RCC 7860 (cell line): ENCODE data around the gene TNNI2.
"Not testable (repeated sequence)": the region's sequence is repeated elsewhere in the genome, so short reads cannot be mapped to it uniquely, and the experiment has no call there.

Experiments
- DNase-seq: peaks from one replicate; pipeline ENCODE4 v3.0.0-alpha.2; 2015; ENCODE audit warnings: low spot score
- FAIRE-seq: peaks from 2 replicates; lab custom pipeline; 2012; peaks lifted over from hg19 to GRCh38; lab: Jason Lieb, UNC

The TNNI2 gene

DNA sequence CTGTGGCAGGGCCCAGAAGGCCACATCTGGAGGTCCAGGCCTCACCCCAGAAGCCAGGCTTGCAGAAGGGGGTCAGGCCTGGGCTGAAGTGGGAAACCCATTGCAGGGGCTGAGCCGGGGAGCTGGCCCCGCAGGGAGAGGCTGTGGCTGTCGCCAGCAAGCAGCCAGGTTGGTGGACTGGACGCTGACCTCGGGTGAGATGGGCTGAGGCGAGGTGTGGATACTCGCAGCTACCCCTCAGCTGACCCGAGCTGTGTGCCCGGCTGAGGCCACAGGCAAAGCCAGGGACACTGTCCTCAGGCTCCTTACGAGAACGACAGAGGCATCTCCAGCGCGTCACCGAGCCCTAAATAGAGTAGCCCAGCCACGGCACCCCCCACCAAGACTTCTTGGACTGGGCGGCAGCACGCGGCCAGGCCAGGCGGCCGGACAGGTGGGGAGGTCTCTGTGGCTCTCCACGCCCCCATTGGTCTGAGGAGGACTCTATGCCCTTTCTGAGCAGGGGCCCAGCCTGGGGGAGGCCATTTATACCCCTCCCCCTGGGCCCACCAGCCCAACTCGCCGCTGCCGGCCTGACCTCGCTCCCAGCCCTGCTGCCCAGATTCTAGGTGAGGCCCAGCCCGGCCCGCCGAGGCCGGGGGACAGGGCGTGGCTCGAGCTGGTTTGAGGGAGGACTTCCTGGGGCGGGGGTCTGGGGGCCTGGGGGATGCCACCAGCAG, at the start of gene TNNI2:
Gene TNNI2, plus strand, starts transcription at position 556 of the 719 bp plus-strand sequence. CDS start 716 bp downstream, outside the sequence.
- FAIRE-seq (no peak), DNase-seq (no peak)

DNA sequence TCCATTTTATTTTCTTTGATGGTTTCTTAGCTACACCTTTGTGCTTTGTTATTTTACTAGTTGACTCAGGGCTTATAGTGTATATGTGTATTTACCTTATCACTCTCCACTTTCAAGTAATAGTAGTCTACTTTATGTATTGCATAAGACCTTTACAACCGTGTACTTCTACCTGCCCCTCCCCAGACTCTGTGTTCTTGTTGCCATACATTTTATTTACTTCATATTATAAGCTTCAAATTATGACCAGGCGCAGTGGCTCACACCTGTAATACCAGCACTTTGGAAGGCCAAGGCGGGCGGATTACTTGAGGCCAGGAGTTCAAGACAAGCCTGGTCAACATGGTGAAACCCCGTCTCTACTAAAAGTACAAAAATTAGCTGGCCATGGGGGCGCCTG, 46.9 kb upstream of the TNNI2 start:
- DNase-seq (no peak), FAIRE-seq (no peak)

- no peak for DNase-seq
- FAIRE-seq = no peak
These were observed 46.3 kb upstream of the TNNI2 start for GRCh38 chr11:1792461-1792860.

GRCh38 chr11:1793081-1793480, 45.7 kb upstream of the TNNI2 start:
- no peak for DNase-seq
- no peak for FAIRE-seq

GRCh38 chr11:1796413-1797011, 42.3 kb upstream of the TNNI2 start:
- DNase-seq (no peak), FAIRE-seq (no peak)

GRCh38 chr11:1797391-1798125, 41.2 kb upstream of the TNNI2 start:
- DNase-seq (no peak), FAIRE-seq (no peak)

- FAIRE-seq (no peak), DNase-seq (no peak)
These were observed 35.5 kb upstream of the TNNI2 start for GRCh38 chr11:1803246-1803645.

DNA sequence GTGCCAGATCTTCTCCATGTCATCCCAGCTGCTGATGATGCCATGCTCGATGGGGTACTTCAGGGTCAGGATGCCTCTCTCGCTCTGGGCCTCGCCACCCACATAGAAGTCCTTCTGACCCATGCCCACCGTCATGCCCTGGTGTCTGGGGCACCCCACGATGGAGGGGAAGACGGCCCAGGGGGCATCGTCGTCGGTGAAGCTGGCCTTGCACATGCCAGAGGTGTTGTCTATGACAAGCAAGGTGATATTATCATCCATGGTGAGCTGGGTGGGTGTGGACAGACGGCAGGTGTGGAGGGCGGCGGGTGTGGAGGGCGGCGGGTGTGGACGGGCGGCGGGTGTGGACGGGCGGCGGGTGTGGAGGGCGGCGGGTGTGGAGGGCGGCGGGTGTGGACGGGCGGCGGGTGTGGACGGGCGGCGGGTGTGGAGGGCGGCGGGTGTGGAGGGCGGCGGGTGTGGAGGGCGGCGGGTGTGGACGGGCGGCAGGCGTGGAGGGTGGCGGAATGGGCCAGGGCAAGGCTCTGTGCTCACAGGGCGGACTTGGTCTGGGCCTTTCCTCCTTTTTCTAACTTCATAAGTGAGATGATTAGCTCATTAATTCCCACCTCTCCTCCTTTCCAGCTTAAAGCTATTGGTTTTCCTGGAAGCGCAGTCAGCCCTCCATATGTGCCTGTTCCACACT, 34.8 kb upstream of the TNNI2 start:
- DNase-seq, FAIRE-seq: not testable (repeated sequence)

DNA sequence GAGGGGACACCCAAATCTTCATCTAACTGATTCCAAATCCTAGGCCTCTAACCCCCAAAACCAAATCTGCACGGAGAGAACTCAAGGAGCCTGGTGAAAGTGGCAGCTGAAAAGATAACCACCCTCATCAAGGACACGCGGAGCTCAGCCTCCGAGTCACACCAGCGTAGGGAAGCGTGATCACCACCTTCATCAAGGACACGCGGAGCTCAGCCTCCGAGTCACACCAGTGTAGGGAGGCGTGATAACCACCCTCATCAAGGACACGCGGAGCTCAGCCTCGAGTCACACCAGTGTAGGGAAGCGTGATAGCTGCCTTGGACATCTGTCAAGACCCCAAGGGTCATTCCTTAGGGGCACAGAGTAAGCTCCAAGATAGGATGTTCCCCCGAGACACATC, 33.3 kb upstream of the TNNI2 start:
- no peak for FAIRE-seq
- no peak for DNase-seq

GRCh38 chr11:1807264-1807995, 31.4 kb upstream of the TNNI2 start:
- DNase-seq (no peak), FAIRE-seq (no peak)

DNA sequence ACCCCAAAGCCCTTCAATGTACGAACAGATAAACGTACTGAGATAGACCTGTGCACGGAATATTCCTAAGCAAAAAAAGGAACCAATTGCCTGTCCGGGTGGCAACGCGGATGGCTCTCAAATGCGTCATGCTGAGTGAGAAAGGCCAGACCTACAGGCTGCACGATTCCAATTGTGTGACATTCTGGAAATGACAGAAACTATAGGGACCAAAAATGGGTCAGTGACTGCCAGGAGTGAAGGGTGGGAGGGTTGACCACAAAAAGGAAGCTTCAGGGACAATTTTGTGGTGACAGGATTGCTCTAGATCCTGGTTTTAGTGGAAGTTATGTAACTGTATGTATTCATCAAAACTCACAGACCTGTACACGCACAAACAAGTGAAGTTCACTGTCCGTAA, 28.0 kb upstream of the TNNI2 start:
- FAIRE-seq = no peak
- DNase-seq = no peak

GRCh38 chr11:1812274-1812673, 26.5 kb upstream of the TNNI2 start:
- no peak for DNase-seq
- no peak for FAIRE-seq

GRCh38 chr11:1812801-1813200, 26.0 kb upstream of the TNNI2 start:
- DNase-seq (no peak), FAIRE-seq (no peak)

- FAIRE-seq, DNase-seq: not testable (repeated sequence)
These were observed 25.4 kb upstream of the TNNI2 start for GRCh38 chr11:1813356-1813755.

DNA sequence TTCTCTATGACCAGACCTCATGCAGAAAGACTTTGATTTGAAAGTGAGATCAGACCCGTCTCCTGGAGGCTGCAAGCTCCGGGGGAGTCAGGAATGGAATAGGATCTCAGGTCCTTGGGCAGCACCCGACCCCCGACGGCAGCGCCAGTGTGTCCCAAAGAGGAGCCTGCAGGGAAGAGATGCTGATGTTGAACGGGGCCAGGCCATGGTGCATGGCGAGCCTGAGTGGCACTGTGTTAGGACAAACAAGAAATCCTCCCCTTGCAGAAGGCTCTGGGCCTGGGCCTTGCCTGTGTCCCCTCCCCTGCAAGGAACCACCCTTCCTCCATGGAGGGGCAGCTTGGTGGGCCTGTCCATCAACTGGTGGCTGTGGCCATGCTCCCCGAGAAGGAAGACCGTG, 24.1 kb upstream of the TNNI2 start:
- FAIRE-seq (no peak), DNase-seq (no peak)

- DNase-seq (no peak), FAIRE-seq (no peak)
These were observed 23.5 kb upstream of the TNNI2 start for GRCh38 chr11:1815311-1815710.

GRCh38 chr11:1815751-1816150, 23.0 kb upstream of the TNNI2 start:
- no peak for DNase-seq
- FAIRE-seq = no peak

GRCh38 chr11:1817000-1817399, 21.8 kb upstream of the TNNI2 start:
- no peak for FAIRE-seq
- DNase-seq = no peak

DNA sequence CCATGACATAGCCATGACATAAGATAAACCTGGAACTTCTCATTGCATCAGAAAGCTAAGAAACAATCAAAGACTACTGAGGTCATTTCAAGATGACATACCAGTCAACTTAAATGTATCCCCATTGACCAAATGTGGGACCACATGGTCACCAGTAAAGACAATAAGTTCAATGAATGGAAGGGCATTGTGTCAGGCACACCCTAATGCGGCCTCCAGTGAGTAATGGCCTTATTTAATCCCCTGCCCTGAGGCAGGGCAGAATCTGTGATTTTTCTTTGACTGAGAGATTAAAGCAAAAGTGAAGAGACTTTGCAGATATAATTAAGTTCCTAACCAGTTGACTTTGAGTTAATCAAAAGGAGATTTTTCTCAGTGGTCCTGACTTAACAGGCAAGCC, 21.3 kb upstream of the TNNI2 start:
- DNase-seq = no peak
- no peak for FAIRE-seq

DNA sequence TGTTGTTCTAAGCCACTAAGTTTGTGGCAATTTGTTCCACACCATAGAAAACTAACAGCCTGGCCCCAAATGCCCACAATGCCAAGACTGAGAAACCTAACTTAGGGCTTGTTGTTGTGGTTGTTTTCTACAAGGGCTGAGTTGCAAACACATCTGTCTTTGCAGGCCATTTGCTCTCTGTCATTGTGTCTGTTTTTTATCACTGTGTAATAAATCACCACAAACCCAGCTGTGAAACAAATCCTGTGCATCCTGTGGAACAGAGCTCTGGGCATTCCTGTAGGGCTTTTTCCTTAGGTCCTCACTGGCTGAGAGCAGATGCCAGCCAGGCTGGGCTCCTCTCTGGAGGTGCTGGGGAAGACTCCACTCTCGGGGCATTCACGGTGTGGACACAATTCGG, 19.7 kb upstream of the TNNI2 start:
- FAIRE-seq = no peak
- no peak for DNase-seq
